ENCODE measurements around the gene EIF2S3B. TPM values are rescaled to one million over a fixed set of nuclear protein-coding genes. Genes with fewer than 3 reads are reported as not detected.

EIF2S3B gene
- total and polyA plus RNA-seq, 2 of the 4 experiments (the other 2 are of a cell fraction) = 0.39 to 6.8 TPM

GRCh38 chr12:10543499-10543898 is 37.8 kb downstream of the EIF2S3B start:
- Histone ChIP-seq H3K9me1 (ENCODE audit: insufficient read depth, low read length) (no peaks in the 10 kb centered on the region), H3K4me1 (ENCODE audit: control insufficient read depth, insufficient read depth, low read length) (no peaks in the 10 kb centered on the region), H3K23ac (ENCODE audit: low read depth, low read length) (no peak overlapping the region), H4K8ac (ENCODE audit: low read depth in 2 of 2, low read length in 2 of 2) (no peak overlapping the region), H2AK5ac (ENCODE audit: low read depth, low read length) (no peak overlapping the region), H2BK15ac (ENCODE audit: low read depth, low read length) (no peak overlapping the region), H4K20me1 (ENCODE audit: insufficient read depth, low read length) (no peaks in the 10 kb centered on the region), H3K4ac (ENCODE audit: low read depth, low read length) (no peak overlapping the region), H3K36me3 (ENCODE audit: control insufficient read depth, insufficient read depth, low read length) (no peaks in the 10 kb centered on the region), H2BK5ac (ENCODE audit: low read depth, low read length, poor library complexity, severe bottlenecking) (no peak overlapping the region), H3K4me3 (ENCODE audit: insufficient read depth, low read depth, low read length) (no peak overlapping the region), H3K4me2 (ENCODE audit: low read depth, low read length) (no peak overlapping the region), H2AK9ac (replicated peaks; ENCODE audit: low read depth, low read length, poor library complexity) (no peak overlapping the region), H2BK20ac (ENCODE audit: low read depth, low read length) (no peak overlapping the region), H2BK120ac (ENCODE audit: low read depth, low read length) (no peak overlapping the region), H3K9ac (ENCODE audit: low read depth, low read length) (no peak overlapping the region), H3K27me3 (ENCODE audit: control insufficient read depth, insufficient read depth, low read length) (no peaks in the 10 kb centered on the region; the same call in 1 of the 2 replicates), H4K91ac (ENCODE audit: insufficient read depth, low read depth, low read length) (no peak overlapping the region), H3K79me1 (ENCODE audit: low read depth in 1 of 2, low read length in 2 of 2) (no peaks in the 10 kb centered on the region), H3K27ac (ENCODE audit: insufficient read depth, low read length) (no peak overlapping the region), H3K14ac (replicated peaks; ENCODE audit: low read depth, low read length) (no peak overlapping the region), H3K9me3 (ENCODE audit: control insufficient read depth, insufficient read depth, low read length) (no peaks in the 10 kb centered on the region), H2AFZ (replicated peaks; ENCODE audit: low read length, poor library complexity) (no peak overlapping the region), H3K18ac (ENCODE audit: low read depth, low read length) (no peak overlapping the region), H4K5ac (ENCODE audit: low read depth, low read length) (no peak overlapping the region), H3K56ac (ENCODE audit: extremely low read depth, insufficient read depth, low read length) (no peak overlapping the region)
- no peak for TF ChIP-seq CHD1 (IDR thresholded peaks at IDR 0.05; ENCODE audit: low read depth, low read length)
- no peak for TF ChIP-seq RFX5 (IDR thresholded peaks at IDR 0.05; ENCODE audit: low read depth, low read length)
- no peak for TF ChIP-seq MAFK (IDR thresholded peaks at IDR 0.05; ENCODE audit: low read depth, low read length)
- no peak for TF ChIP-seq MXI1 (IDR thresholded peaks at IDR 0.05; ENCODE audit: borderline replicate concordance, low read depth, low read length)
- no peak for TF ChIP-seq POLR2A (IDR thresholded peaks at IDR 0.05; ENCODE audit: low read depth, low read length)
- TF ChIP-seq SMC3 (IDR thresholded peaks at IDR 0.05; ENCODE audit: low read depth, low read length) = no peak
- no peak for TF ChIP-seq FOS (IDR thresholded peaks at IDR 0.05; ENCODE audit: low read depth, low read length)
- no peak for TF ChIP-seq ELK1 (IDR thresholded peaks at IDR 0.05; ENCODE audit: borderline replicate concordance, low read depth, low read length)
- ChIA-PET POLR2A (ENCODE audit: unreplicated experiment) (no interaction called here), CTCF (no interaction called here)
- ATAC-seq (ENCODE audit: low read depth) (no peak), DNase-seq (no peak)
- no TSS peak for BruUV-seq (replicated peaks)
- 40% methylated on average over 1 of the region's 7 CpGs; no CpG with 5 or more reads in 1 of the 2 experiments for WGBS, 2 experiments (ENCODE audit: extremely low coverage in 2 of 2, insufficient read length in 1 of 2)
- intact Hi-C loops (cut with micrococcal nuclease) (no loop called here), in situ Hi-C loops (cut with MboI; ENCODE audit: low sequenced_read_pairs) (no loop called here), dilution Hi-C loops (cut with HindIII; ENCODE audit: low sequenced_read_pairs, unreplicated experiment) (no loop called here)
